GM12878 (cell line): Measurements from ENCODE around the gene CD58. TPM values are rescaled to one million over a fixed set of nuclear protein-coding genes. Genes with fewer than 3 reads are reported as not detected.

Source experiments
- CBX3 ChIP-seq: fragments of 200-600 bp; sonication (generic); IDR thresholded peaks from 2 replicates; pipeline ENCODE4 v1.6.1; 2016; ENCODE audit warnings: low read depth, borderline replicate concordance
- FOXM1 ChIP-seq: IDR thresholded peaks from 2 replicates; pipeline ENCODE4 v1.6.1; 2012; ENCODE audit warnings: low read depth, mild to moderate bottlenecking, inconsistent platforms, low read length, moderate library complexity
- IKZF2 ChIP-seq, 2 experiments: fragments of 450-650 bp; IDR thresholded peaks; 2 replicates each; pipeline ENCODE4 v1.6.1; 2017; ENCODE audit warnings: mild to moderate bottlenecking in 2 of 2, moderate library complexity in 2 of 2
- MEF2B ChIP-seq: fragments of 450-650 bp; IDR thresholded peaks from 2 replicates; pipeline ENCODE4 v1.6.1; 2018; ENCODE audit warnings: mild to moderate bottlenecking, moderate library complexity; ENCODE audit not compliant: partially characterized antibody, poor library complexity, severe bottlenecking
- NFIC ChIP-seq: IDR thresholded peaks from 2 replicates; pipeline ENCODE4 v1.6.1; 2012; ENCODE audit warnings: low read depth, mild to moderate bottlenecking, inconsistent platforms, low read length, moderate library complexity
- PML ChIP-seq: IDR thresholded peaks from 2 replicates; pipeline ENCODE4 v1.6.1; 2012; ENCODE audit warnings: low read length, inconsistent platforms
- POLR2AphosphoS5 ChIP-seq: IDR thresholded peaks from 2 replicates; pipeline ENCODE4 v1.6.1; 2011; ENCODE audit warnings: mild to moderate bottlenecking, low read length, inconsistent platforms
- POU2F2 ChIP-seq: IDR thresholded peaks from 3 replicates; pipeline ENCODE4 v1.6.1; 2011; ENCODE audit warnings: low read depth, mild to moderate bottlenecking, low read length, borderline replicate concordance
- SMAD1 ChIP-seq: fragments of 450-650 bp; IDR thresholded peaks from 2 replicates; pipeline ENCODE4 v1.6.1; 2018; ENCODE audit warnings: mild to moderate bottlenecking, low read depth; ENCODE audit not compliant: partially characterized antibody
- polyA plus RNA-seq, 11 experiments: library from polyadenylated mRNA; depleted of rRNA in 4 of 11; unstranded in 6 of 11; stranded (reverse) in 5 of 11; fragments of >200 nt; fragmentation: Nextera tagmentation in 4 of 11; fragmentation: Illumina TruSeq in 1 of 11; extraction: Ambion mirVana in 4 of 11; extraction: Trizol in 1 of 11; gene quantifications; 1 replicate in 1 of 11; 2 replicates in 10 of 11; pipeline versions ENCODE4 v1.2.1 to v1.2.3, GENCODE V29; 2011 to 2016; ENCODE audit warnings: inconsistent platforms in 2 of 11, missing spikeins in 2 of 11, low read depth in 1 of 11
- total RNA-seq, 4 experiments: library from RNA; depleted of rRNA in 3 of 4; stranded (reverse); fragments of >200 nt in 3 of 4; fragmentation: Illumina TruSeq in 1 of 4; extraction: Trizol in 1 of 4; gene quantifications; 2 replicates each; pipeline versions ENCODE4 v1.2.1 to v1.2.3, GENCODE V29; 2013 to 2021
- TF ChIP-seq, protein P1 (sequence below): fragments of 150-350 bp; IDR thresholded peaks from 2 replicates; pipeline ENCODE4 v1.6.1; 2016; ENCODE audit warnings: low read depth, low read length
- TF ChIP-seq, protein P2 (sequence below): fragments of 450-650 bp; IDR thresholded peaks from 2 replicates; pipeline ENCODE4 v1.6.1; 2016; ENCODE audit warnings: mild to moderate bottlenecking

The CD58 gene
- total and polyA plus RNA-seq, 10 of the 15 experiments (the other 5 are each of a cell fraction or from before 2014, with no cell fraction given): 70.4 to 252 (median 129) TPM

DNA sequence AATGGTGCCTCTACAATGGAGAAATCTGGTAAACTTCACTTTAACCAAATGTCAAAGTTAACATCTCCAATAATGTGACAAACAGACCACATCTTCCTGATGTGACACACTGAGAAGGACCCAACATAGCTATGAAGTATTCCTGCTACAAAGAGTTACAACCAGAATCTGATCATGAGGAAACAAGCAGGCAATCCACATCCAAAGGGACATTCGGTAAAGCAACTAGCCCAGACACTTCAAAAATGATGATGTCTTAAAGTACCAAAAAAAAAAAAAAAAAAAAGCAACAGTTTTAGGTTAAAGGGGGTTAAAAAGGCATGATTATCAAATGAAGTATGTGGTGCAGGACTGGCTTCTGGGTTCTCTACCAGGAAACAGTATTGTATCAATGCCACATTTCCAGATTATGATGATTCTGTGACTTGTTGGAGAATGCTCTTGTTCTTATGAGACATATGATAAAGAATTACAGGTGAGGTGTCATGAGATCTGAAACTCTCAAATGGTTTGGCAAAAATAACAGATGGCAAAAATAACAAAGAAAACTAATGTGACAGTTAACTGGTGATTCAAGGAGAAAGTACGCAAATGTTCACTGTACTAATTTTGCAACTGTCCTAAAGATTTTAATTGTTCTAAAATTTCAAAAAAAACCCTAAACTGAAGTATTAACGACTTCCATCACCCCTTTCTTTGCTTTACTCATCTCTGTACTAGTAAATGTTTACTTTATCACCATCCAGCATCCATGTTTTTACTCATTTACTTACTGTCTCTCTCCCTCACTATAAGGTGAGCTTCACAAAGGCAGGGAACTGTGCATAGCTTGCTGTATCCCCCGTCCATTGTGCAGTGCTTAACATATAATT lies 2.8 kb downstream of the CD58 start (continued):
- TF ChIP-seq, protein P1, sequence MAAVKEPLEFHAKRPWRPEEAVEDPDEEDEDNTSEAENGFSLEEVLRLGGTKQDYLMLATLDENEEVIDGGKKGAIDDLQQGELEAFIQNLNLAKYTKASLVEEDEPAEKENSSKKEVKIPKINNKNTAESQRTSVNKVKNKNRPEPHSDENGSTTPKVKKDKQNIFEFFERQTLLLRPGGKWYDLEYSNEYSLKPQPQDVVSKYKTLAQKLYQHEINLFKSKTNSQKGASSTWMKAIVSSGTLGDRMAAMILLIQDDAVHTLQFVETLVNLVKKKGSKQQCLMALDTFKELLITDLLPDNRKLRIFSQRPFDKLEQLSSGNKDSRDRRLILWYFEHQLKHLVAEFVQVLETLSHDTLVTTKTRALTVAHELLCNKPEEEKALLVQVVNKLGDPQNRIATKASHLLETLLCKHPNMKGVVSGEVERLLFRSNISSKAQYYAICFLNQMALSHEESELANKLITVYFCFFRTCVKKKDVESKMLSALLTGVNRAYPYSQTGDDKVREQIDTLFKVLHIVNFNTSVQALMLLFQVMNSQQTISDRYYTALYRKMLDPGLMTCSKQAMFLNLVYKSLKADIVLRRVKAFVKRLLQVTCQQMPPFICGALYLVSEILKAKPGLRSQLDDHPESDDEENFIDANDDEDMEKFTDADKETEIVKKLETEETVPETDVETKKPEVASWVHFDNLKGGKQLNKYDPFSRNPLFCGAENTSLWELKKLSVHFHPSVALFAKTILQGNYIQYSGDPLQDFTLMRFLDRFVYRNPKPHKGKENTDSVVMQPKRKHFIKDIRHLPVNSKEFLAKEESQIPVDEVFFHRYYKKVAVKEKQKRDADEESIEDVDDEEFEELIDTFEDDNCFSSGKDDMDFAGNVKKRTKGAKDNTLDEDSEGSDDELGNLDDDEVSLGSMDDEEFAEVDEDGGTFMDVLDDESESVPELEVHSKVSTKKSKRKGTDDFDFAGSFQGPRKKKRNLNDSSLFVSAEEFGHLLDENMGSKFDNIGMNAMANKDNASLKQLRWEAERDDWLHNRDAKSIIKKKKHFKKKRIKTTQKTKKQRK: no peak
- TF ChIP-seq IKZF2 (IDR thresholded peaks at IDR 0.05) (peak; percentile 28 to 33; a peak in 2 of 4 replicates), PML (peak; percentile 83), NFIC (peak; percentile 90), SMAD1 (peak; percentile 78), POLR2AphosphoS5 (peak; percentile 13), CBX3 (no peak), MEF2B (peak; percentile 57), FOXM1 (peak; percentile 90), POU2F2 (no peak)
- TF ChIP-seq, protein P2, sequence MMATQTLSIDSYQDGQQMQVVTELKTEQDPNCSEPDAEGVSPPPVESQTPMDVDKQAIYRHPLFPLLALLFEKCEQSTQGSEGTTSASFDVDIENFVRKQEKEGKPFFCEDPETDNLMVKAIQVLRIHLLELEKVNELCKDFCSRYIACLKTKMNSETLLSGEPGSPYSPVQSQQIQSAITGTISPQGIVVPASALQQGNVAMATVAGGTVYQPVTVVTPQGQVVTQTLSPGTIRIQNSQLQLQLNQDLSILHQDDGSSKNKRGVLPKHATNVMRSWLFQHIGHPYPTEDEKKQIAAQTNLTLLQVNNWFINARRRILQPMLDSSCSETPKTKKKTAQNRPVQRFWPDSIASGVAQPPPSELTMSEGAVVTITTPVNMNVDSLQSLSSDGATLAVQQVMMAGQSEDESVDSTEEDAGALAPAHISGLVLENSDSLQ: peak; percentile 22; the same call in 1 of the 2 replicates
